Activated B cell treated with CpG ODN at 0.5 μM for 24 hours (primary cell): Measurements from ENCODE around the gene IFNL4. TPM values are rescaled to one million over a fixed set of nuclear protein-coding genes. Genes with fewer than 3 reads are reported as not detected.
"Not testable (repeated sequence)": the region's sequence is repeated elsewhere in the genome, so short reads cannot be mapped to it uniquely, and the experiment has no call there.

Experiments used
- ATAC-seq: fragments of 200-7000 bp; cut with Tn5 transposase; one replicate; pipeline ENCODE4 v1.10.0; 2021; ENCODE audit warnings: low read depth, mild to moderate bottlenecking, moderate library complexity
- CTCF ChIA-PET: fragments of 350-600 bp; sonication (Branson Sonifier 250); formaldehyde crosslinking; loops from one replicate; lab custom pipeline; 2021; ENCODE audit warnings: antibody characterized with exemption; lab: Charles Lee
- POLR2A ChIA-PET: fragments of 350-600 bp; sonication (Branson Sonifier 250); formaldehyde crosslinking; loops from one replicate; lab custom pipeline; 2021; ENCODE audit warnings: antibody characterized with exemption; lab: Charles Lee
- DNase-seq: peaks from one replicate; pipeline ENCODE4 v3.0.0; 2022
- H3K27ac Mint-ChIP-seq: one replicate; pipeline ENCODE4 v1.8.0; 2020; ENCODE audit warnings: mixed read lengths
- H3K27me3 Mint-ChIP-seq: one replicate; pipeline ENCODE4 v1.8.0; 2021; ENCODE audit warnings: mixed read lengths
- H3K36me3 Mint-ChIP-seq: one replicate; pipeline ENCODE4 v1.8.0; 2021; ENCODE audit warnings: low read depth, mixed read lengths
- H3K4me1 Mint-ChIP-seq: one replicate; pipeline ENCODE4 v1.8.0; 2021; ENCODE audit warnings: mixed read lengths
- H3K4me3 Mint-ChIP-seq: one replicate; pipeline ENCODE4 v1.8.0; 2020; ENCODE audit warnings: mild to moderate bottlenecking, mixed read lengths
- H3K9me3 Mint-ChIP-seq: one replicate; pipeline ENCODE4 v1.8.0; 2020; ENCODE audit warnings: mixed read lengths
- CTCF ChIP-seq: fragments of 200-600 bp; IDR thresholded peaks from one replicate; pipeline ENCODE4 v1.8.0; 2022; ENCODE audit warnings: antibody characterized with exemption, mild to moderate bottlenecking
- intact Hi-C: fragments of 100-400 bp; cut with micrococcal nuclease; formaldehyde crosslinking; loops from one replicate; pipeline ENCODE4 v1.15.1; 2024
- total RNA-seq: library from RNA; stranded (reverse); gene quantifications from 2 replicates; pipeline ENCODE4 v1.2.3, GENCODE V29; 2022

Gene IFNL4
- total RNA-seq, 1 donor from 2014 or later = not detected

DNA sequence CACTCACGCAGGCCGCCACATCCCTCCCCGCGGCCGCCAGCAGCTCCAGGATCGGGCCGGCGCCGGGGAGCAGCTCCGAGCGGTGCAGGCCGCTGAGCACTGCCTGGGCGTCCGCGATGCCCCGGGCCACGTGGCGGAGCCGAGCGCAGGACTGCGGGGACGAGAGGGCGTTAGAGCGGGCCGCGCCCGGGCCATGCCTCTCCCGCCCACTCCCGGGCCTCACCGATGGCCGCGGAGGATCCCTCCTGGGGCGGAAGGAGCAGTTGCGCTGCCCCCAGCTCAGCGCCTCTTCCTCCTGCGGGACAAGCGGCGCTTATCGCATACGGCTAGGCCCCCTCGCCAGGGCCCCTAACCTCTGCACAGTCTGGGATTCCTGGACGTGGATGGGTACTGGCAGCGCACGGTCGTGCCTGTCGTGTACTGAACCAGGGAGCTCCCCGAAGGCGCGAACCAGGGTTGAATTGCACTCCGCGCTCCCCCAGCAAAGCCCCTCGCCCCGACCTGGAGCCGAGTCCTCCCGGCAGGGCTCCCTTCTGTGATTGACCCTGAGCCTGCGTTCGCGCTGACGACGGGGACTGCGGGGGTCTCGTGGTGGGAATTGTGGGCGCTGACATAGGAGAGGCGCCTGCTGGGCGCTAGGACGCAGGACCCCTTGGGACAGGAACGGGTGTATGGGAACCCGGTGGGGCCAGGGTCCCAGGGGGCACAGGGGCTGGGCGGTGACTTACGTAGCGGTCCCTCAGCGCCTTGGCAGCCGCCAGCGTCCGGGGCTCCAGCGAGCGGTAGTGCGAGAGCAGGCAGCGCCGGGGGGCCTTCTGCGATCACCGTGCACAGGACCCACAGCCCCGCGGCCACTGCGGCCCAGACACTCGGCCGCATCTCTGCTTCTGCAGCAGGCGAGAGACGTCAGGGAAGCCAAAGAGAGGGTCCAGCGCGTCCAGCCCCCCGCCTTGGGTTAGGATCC, 673 bp downstream of the IFNL4 start:
- DNase-seq (no peak), ATAC-seq (no peak)
- intact Hi-C loops = no loop called here
- no peaks in the 10 kb centered on the region for H3K4me1 Mint-ChIP-seq
- H3K9me3 Mint-ChIP-seq = no peaks in the 10 kb centered on the region
- H3K27ac Mint-ChIP-seq = no peak overlapping the region
- peaks cover 8% of the 10 kb centered on the region for H3K27me3 Mint-ChIP-seq
- no peak for TF ChIP-seq CTCF
- H3K4me3 Mint-ChIP-seq = no peak overlapping the region
- no peaks in the 10 kb centered on the region for H3K36me3 Mint-ChIP-seq
- ChIA-PET CTCF (no interaction called here), POLR2A (no interaction called here)

- H3K27me3 Mint-ChIP-seq = peaks cover 8% of the 10 kb centered on the region
- POLR2A ChIA-PET = no interaction called here
- no peak for DNase-seq
Measured at GRCh38 chr19:39246951-39247669, 1.5 kb downstream of the IFNL4 start.

GRCh38 chr19:39245166-39245565, 3.5 kb downstream of the IFNL4 start:
- POLR2A ChIA-PET, H3K9me3 Mint-ChIP-seq, ATAC-seq, H3K4me3 Mint-ChIP-seq, DNase-seq, H3K4me1 Mint-ChIP-seq, H3K27me3 Mint-ChIP-seq, CTCF ChIA-PET, H3K27ac Mint-ChIP-seq, intact Hi-C loops, H3K36me3 Mint-ChIP-seq: not testable (repeated sequence)

More at GRCh38 chr19:39246951-39247669, 1.5 kb downstream of the IFNL4 start:
- Mint-ChIP-seq H3K4me3 (no peak overlapping the region), H3K4me1 (no peaks in the 10 kb centered on the region), H3K27ac (no peak overlapping the region), H3K9me3 (no peaks in the 10 kb centered on the region), H3K36me3 (no peaks in the 10 kb centered on the region)
- CTCF ChIA-PET = no interaction called here
- TF ChIP-seq CTCF = no peak
- no peak for ATAC-seq
- intact Hi-C loops = no loop called here

DNA sequence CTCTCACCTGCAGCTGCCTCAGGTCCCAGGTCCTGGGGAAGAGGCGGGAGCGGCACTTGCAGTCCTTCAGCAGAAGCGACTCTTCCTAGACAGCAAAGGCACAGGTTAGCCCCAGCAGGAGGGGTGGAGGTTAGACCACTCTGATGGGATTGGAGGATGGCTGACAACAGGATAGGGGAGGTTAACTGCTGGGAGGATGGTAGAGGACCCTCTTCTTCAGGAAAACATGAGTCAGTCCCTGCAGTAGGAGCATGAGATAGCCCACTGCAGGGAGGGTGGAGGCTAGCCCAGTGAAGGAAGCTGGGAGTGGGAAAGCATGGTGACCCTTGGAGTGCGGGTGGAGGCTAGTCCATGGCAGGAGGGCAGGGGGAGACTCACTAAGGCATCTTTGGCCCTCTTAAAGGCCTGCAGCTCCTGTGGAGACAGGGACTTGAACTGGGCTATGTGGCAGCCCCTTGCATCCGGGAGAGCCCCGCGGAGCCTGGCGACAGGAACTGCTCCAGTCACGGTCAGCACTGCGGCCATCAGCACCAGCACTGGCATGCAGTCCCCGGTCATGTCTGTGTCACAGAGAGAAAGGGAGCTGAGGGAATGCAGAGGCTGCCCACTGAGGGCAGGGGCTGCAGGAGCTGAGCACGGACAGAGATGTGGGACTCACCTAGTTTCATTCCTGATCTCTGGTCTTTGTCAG, 4.1 kb downstream of the IFNL4 start, which contains the start of gene IFNL3:
Gene IFNL3, minus strand, starts transcription at position 597 of the 691 bp plus-strand sequence. Its CDS starts 39 bp downstream, at position 558.
- H3K27me3 Mint-ChIP-seq, ATAC-seq, intact Hi-C loops, CTCF ChIA-PET, H3K36me3 Mint-ChIP-seq, H3K9me3 Mint-ChIP-seq, DNase-seq, H3K4me1 Mint-ChIP-seq, POLR2A ChIA-PET, H3K27ac Mint-ChIP-seq, H3K4me3 Mint-ChIP-seq: not testable (repeated sequence)

GRCh38 chr19:39243741-39244140, 4.9 kb downstream of the IFNL4 start:
- ATAC-seq = not testable (repeated sequence)

DNA sequence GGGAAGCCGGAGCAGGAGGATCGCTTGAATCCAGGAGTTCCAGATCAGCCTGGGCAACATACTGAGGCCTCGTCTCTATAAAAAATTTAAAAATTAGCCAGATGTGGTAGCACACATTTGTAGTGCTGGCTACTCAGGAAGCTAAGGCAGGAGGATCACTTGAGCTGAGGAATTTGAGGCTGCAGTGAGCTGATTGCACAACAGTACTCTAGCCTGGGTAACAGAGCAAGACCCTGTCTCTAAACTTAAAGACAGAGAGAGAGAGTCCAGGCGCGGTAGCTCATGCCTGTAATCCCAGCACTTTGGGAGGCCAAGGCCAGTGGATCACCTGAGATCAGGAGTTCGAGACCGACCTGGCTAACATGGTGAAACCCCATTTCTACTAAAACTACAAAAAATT, 8.2 kb downstream of the IFNL4 start:
- ATAC-seq (no peak), DNase-seq (no peak)
- H3K36me3 Mint-ChIP-seq = no peaks in the 10 kb centered on the region
- no peaks in the 10 kb centered on the region for H3K9me3 Mint-ChIP-seq
- H3K27ac Mint-ChIP-seq = no peak overlapping the region
- no peak for TF ChIP-seq CTCF
- CTCF ChIA-PET = no interaction called here
- H3K27me3 Mint-ChIP-seq = peaks cover 7% of the 10 kb centered on the region
- no peak overlapping the region for H3K4me3 Mint-ChIP-seq
- POLR2A ChIA-PET = no interaction called here
- H3K4me1 Mint-ChIP-seq = peaks cover 11% of the 10 kb centered on the region
- intact Hi-C loops = no loop called here

More at GRCh38 chr19:39243741-39244140, 4.9 kb downstream of the IFNL4 start:
- H3K4me3 Mint-ChIP-seq, intact Hi-C loops, H3K36me3 Mint-ChIP-seq, H3K27me3 Mint-ChIP-seq, POLR2A ChIA-PET, H3K9me3 Mint-ChIP-seq, DNase-seq, H3K27ac Mint-ChIP-seq, H3K4me1 Mint-ChIP-seq, CTCF ChIA-PET: not testable (repeated sequence)
